Fibroblast of the conjunctiva (primary cell): ENCODE data around the gene LMF1.
"Not testable (repeated sequence)": the region's sequence is repeated elsewhere in the genome, so short reads cannot be mapped to it uniquely, and the experiment has no call there.

Experiments used
- DNase-seq: peaks from one replicate; pipeline ENCODE4 v3.0.0-alpha.2; 2010; ENCODE audit warnings: low read depth

LMF1 gene

GRCh38 chr16:970386-970765 lies 408 bp downstream of the LMF1 start:
- no peak for DNase-seq

GRCh38 chr16:969508-970385 lies 1.0 kb downstream of the LMF1 start:
- no peak for DNase-seq

DNA sequence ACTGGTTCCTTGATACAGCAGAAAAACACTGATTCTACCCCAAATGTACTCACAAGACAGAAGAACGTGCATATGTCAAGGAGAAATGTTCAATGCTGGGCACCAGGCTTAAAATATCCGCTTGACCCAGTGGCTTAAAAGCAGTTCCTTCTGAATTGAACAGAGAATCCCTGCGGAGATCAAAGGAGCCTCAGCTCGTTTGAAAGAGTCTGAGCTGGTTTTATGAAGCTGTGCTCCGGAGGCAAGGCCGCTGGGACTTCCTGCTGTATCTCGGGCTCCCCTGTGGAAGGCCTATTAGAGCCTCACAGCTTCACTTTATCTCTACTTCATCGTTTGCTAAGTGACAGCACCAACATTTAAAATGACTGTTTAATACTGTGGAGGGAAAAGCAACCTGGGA lies 2.2 kb downstream of the LMF1 start:
- no peak for DNase-seq

DNA sequence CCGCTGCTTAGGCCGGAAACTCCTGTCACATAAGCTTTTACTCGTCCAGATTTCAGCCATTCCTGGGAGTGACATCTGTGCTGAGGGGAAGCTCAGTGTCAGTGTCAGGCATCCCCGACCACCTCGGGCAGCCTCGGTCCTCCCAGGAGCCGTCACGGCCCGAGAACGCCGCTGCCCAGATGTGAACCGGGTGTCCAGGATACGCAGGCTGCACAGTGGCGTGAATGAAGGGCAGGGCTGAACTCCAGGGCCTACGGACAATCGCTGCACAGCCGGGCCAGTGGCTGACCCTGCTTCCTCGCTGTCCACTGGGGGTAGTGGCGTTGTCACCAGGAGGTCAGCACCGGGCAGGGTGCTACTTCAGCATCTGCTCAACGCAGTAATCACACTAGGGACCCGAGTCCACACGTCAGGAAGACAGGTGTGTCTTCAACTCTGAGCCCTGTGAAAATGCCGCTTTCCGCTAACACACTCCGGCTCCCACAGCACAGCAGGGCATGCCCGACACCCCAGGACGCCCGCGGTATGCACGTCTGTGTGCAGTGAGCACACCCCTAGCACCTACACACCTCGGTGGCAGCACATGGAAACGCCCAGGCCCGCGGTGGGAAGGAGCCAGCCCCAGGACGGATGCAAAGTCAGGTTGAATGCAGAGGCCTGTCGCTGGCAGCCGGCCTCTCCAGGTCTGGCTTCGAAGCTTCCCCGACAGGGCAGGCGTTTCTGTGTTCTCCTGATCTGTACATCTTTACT lies 3.1 kb downstream of the LMF1 start:
- DNase-seq = no peak

- no peak for DNase-seq
These were observed 3.7 kb downstream of the LMF1 start for GRCh38 chr16:967077-967541.

DNA sequence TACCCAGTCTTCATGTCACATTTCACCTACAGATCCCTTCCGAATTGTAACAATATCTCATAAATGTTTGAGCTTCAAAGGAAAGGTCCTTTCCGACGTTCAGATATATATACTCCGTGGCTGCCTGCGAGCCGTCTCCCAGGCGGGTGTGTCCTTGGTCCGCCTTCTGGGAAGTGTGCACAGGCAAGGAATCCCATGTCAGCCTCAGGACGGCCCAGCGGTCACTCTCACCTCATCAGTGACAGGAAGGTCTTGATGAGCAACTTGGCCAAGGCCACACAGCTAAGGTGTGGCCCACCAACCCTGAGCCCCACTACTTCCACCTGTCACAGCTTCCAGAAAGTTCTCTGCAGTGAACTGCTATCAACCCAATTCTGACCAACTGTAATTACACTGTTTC lies 4.3 kb downstream of the LMF1 start:
- no peak for DNase-seq

DNA sequence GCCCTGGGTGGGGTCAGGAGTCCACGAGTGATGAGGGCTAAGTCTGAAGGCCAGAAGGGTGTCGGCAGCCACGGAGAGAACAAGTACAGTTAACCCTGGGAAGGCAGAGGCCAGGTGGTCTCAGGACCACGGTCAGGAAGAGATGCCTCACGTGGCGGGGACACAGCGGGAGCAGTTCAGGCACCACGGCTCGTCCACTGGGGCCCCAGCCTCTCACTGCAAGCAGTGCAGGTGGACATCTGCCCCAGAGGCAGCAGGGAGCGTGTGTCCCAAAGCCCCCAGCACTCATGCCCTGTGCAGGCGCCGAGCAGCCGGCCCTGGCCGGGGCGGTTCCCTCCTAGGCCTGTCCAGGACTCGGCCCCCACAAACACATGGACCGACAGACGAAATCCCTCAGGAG lies 4.7 kb downstream of the LMF1 start:
- no peak for DNase-seq

- no peak for DNase-seq
These were observed 5.3 kb downstream of the LMF1 start for GRCh38 chr16:965487-965886.

- no peak for DNase-seq
These were observed 5.8 kb downstream of the LMF1 start for GRCh38 chr16:965036-965395.

DNA sequence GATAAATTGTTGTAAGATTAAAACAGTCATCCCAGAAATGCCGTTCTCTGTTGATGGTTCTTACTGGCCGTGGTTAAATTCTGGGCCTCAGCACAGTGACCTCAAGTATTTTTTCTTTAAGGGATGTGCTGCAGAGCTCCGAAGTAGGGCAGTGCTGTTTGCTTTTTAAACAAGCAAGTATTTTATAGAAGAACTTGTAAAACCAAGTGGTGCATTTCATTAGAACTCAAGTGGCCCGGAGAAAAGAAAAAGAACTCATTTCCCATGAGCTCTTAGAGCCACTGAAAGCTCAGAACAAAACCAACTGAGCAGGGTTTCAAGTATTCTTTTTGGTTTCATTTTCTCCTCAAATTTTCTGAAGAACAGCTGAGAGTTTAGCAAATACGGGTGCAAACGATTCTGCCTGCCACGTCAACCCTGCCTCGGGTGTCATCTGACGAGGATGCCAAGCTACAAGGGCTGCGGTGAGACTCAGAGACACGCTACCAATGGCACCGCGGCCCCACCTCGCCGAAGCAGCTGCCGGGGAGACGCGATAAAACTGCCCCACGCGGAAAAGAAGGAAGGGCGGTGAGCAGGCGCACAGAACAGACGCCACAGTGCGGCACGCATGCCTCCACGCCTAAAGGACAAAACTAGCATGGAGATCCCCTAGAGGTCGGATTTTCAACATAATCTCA lies 6.3 kb downstream of the LMF1 start:
- DNase-seq = no peak

DNA sequence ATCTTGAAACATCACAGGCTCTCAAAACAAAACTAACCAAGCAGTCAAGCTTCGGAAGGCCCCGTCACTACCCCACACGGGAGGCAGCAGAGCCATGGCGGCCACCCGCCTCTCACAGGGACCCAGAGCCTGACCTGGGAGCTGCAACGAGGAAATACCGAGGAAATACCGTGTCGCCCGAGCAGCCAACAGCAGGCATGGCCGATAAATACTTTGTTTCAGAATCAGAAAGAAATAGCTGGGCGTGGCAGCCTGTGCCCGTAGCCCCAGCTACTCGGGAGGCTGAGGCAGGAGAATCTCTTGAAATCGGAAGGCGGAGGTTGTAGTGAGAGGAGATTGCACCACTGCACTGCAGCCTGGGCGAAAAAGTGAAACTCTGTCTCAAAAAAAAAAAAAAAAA lies 6.9 kb downstream of the LMF1 start:
- no peak for DNase-seq

DNA sequence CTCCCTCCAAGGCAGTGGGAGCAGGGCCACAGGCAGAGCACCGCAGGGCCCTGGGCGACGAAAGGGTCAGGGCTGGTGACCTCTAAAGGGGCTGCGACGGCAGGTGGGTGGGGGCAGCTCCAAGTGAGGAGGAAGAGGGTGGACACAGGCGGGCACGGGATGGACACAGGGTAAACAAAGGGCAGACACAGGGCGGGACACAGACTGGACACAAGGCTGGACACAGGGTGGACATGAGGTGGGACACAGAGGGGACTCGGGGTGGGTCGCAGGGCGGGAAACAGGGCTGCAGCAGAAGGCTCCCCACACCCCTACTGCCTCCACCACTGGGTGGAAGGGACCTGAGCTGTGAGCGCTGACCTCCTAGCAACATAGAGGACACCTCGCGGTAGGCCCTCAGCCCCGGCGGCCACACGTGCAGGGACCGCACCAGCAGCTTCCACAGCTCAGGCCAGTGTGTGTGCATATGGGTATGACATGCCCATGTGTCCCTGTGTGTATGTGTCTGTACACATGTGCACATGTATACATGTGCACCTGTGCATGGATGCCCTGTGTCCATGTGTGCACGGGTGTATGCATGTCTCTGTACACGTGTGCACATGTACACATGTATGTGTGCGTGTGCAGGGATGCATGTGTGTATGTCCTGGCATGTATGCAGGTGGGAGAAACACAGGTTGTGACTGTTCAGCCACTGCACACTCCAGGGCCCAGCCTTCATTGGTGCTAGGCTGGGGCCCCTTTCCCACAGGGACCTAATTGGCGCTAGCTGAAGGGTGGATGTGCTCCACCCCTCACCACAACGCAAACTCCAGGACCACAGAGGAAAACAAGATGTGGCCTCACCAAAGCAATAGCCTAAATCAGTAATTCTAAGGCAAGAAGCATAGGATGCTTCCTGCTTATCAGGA lies 7.6 kb downstream of the LMF1 start:
- DNase-seq = no peak

- no peak for DNase-seq
These were observed 8.4 kb downstream of the LMF1 start for GRCh38 chr16:962366-962765.

- no peak for DNase-seq
These were observed 11.3 kb downstream of the LMF1 start for GRCh38 chr16:959232-960040.

DNA sequence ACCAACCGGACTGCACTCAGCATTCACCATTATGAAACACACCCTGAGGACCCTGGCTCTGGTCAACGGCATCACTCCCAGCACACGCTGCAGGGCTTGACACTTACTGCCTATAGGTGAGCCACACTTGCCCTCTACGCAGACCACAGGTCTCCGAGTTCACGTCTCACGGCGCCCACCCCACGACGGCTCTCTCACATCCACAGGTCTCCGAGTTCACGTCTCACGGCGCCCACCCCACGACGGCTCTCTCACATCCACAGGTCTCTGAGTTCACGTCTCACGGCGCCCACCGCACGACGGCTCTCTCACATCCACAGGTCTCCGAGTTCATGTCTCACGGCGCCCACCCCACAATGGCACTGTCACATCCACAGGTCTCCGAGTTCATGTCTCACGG lies 15.0 kb downstream of the LMF1 start:
- not testable (repeated sequence) for DNase-seq

GRCh38 chr16:953818-954217 lies 17.0 kb downstream of the LMF1 start:
- not testable (repeated sequence) for DNase-seq

- no peak for DNase-seq
These were observed 18.5 kb downstream of the LMF1 start for GRCh38 chr16:952321-952720.

- DNase-seq = no peak
These were observed 19.0 kb downstream of the LMF1 start for GRCh38 chr16:951660-952301.

DNA sequence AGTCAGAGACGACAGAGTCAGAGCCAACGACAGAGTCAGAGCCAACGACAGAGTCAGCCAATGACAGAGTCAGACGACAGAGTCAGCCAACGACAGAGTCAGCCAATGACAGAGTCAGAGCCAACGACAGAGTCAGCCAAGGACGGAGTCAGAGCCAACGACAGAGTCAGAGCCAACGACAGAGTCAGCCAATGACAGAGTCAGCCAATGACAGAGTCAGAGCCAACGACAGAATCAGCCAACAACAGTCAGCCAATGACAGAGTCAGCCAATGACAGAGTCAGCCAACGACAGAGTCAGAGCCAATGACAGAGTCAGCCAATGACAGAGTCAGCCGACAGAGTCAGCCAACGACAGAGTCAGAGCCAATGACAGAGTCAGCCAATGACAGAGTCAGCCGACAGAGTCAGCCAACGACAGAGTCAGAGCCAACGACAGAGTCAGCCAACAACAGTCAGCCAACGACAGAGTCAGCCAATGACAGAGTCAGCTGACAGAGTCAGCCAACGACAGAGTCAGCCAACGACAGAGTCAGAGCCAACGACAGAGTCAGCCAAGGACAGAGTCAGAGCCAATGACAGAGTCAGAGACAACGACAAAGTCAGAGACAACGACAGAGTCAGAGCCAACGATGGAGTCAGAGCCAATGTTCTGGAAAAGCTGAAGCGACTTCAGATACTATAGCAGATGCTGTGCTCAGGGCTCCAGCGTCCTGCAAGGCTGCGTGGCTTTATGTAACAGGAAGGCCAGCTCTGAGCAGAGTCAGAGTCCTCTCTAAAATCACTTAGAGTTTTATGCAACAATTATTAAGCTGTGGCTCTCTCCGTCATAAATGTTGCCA lies 19.8 kb downstream of the LMF1 start:
- DNase-seq = not testable (repeated sequence)
